Left kidney (tissue), 2 donors: ENCODE measurements around the gene RMND5A. TPM values are rescaled to one million over a fixed set of nuclear protein-coding genes. Genes with fewer than 3 reads are reported as not detected.

Experiments
- DNase-seq: peaks from one replicate; pipeline ENCODE4 v3.0.0-alpha.2; 2013
- polyA plus RNA-seq: library from polyadenylated mRNA; unstranded; fragments of 120-200 nt; gene quantifications from one replicate; pipeline ENCODE4 v1.2.1, GENCODE V29; 2013; ENCODE audit not compliant: insufficient read length

RMND5A gene
- polyA plus RNA-seq, 1 donor, result 69.4 TPM

DNA sequence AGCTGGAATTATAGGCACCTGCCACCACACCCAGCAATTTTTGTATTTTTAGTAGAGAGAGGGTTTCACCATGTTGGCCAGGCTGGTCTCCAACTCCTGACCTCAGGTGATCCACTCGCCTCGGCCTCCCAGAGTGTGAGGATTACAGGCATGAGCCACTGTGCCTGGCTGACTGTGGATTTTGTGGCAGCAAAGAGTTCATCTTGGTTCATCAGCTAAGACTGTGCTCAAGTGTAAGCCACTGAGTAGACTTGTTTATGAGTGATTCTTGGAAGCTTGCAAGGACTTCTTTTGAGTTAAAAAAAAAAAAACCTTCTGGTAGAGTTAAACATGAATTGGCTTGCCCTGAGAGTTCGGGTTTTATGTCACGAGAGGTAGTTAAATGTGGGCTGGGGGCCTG, 106.9 kb downstream of the RMND5A start:
- no peak for DNase-seq

Other genes starting within 250 kb of the RMND5A start
- 138 TPM for gene CHMP3, start 156.8 kb upstream of the RMND5A start, polyA plus RNA-seq
- 39.8 TPM for gene RNF103, start 96.4 kb upstream of the RMND5A start, polyA plus RNA-seq
- 0.25 TPM for gene CD8A, start 70.6 kb downstream of the RMND5A start, polyA plus RNA-seq
- 0.88 TPM for gene CD8B, start 141.6 kb downstream of the RMND5A start, polyA plus RNA-seq
- 6.5 TPM for gene RGPD1, start 221.8 kb downstream of the RMND5A start, polyA plus RNA-seq